ENCODE results near the gene OPN1MW. TPM values are rescaled to one million over a fixed set of nuclear protein-coding genes. Genes with fewer than 3 reads are reported as not detected.
"Not testable (repeated sequence)": the region's sequence is repeated elsewhere in the genome, so short reads cannot be mapped to it uniquely, and the experiment has no call there.

Gene OPN1MW
- total RNA-seq, 2 experiments from 2014 or later, result not detected

DNA sequence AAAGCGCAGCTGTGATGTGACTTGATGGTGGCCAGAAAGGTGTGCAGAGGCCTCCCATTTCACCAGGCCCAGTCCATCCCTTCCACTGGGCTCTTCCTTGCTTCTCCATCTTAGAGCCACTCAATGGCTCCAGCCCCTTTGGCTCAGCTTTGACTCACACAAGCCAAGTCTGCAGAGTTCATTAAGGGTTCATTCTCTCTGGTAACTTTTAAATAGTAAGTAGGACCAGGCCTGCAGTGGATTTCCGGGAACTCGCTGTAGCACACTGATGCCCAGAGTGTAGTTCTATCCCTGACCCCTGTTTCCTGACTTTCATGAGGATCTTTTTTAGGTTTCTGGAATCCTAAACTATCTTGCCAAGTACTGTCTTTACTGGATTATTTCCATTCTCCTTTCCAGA lies 49.0 kb downstream of the OPN1MW start:
- H3K27ac Mint-ChIP-seq; H3K9me3 Mint-ChIP-seq; H3K4me3 Mint-ChIP-seq; H3K27me3 Mint-ChIP-seq; ATAC-seq (ENCODE audit: low read depth); H3K4me1 Mint-ChIP-seq; H3K36me3 Mint-ChIP-seq; DNase-seq; POLR2A ChIA-PET: not testable (repeated sequence)

- ATAC-seq (ENCODE audit: low read depth); H3K4me1 Mint-ChIP-seq; H3K27me3 Mint-ChIP-seq; H3K27ac Mint-ChIP-seq; H3K4me3 Mint-ChIP-seq; H3K36me3 Mint-ChIP-seq; POLR2A ChIA-PET; DNase-seq; H3K9me3 Mint-ChIP-seq: not testable (repeated sequence)
Observed at GRCh38 chrX:154233620-154234019, 51.2 kb downstream of the OPN1MW start.

- H3K27me3 Mint-ChIP-seq; H3K36me3 Mint-ChIP-seq; DNase-seq; H3K9me3 Mint-ChIP-seq; H3K4me3 Mint-ChIP-seq; ATAC-seq (ENCODE audit: low read depth); H3K27ac Mint-ChIP-seq; POLR2A ChIA-PET; H3K4me1 Mint-ChIP-seq: not testable (repeated sequence)
Observed at GRCh38 chrX:154238939-154239559, 56.7 kb downstream of the OPN1MW start.

- H3K27ac Mint-ChIP-seq; H3K27me3 Mint-ChIP-seq; H3K4me3 Mint-ChIP-seq; POLR2A ChIA-PET; H3K4me1 Mint-ChIP-seq; H3K36me3 Mint-ChIP-seq; DNase-seq; H3K9me3 Mint-ChIP-seq; ATAC-seq (ENCODE audit: low read depth): not testable (repeated sequence)
Observed at GRCh38 chrX:154239982-154240503, 57.6 kb downstream of the OPN1MW start.

Other genes starting within 250 kb of the OPN1MW start
- 10 to 100 TPM; 79.5 to 84.3 TPM for gene NAA10, start 247.6 kb upstream of the OPN1MW start, total RNA-seq
- gene RENBP, start 238.0 kb upstream of the OPN1MW start, total RNA-seq, result 10 to 100 TPM; 18.1 to 18.8 TPM
- 100 to 1,000 TPM; 101 to 107 TPM for gene HCFC1, start 210.8 kb upstream of the OPN1MW start, total RNA-seq
- gene TMEM187, start 209.8 kb upstream of the OPN1MW start, total RNA-seq, result 1 to 10 TPM; 8.6 to 9.7 TPM
- gene IRAK1, start 162.7 kb upstream of the OPN1MW start, total RNA-seq, result 100 to 1,000 TPM; 127 to 135 TPM
- gene MECP2, start 84.9 kb upstream of the OPN1MW start, total RNA-seq, result 10 to 100 TPM; 81.9 to 82.8 TPM
- not detected for gene OPN1LW, start 38.4 kb upstream of the OPN1MW start, total RNA-seq
- gene OPN1MW2, start 37.2 kb downstream of the OPN1MW start, total RNA-seq, result not detected
- not detected for gene OPN1MW3, start 75.0 kb downstream of the OPN1MW start, total RNA-seq
- not detected for gene TEX28, start 112.5 kb downstream of the OPN1MW start, total RNA-seq
- 1 to 10 TPM in 1 of 2 experiments, under 1 TPM in 1; 0.31 to 1.2 TPM for gene TKTL1, start 113.2 kb downstream of the OPN1MW start, total RNA-seq
- gene FLNA, start 192.0 kb downstream of the OPN1MW start, total RNA-seq, result 100 to 1,000 TPM; 985 to 994 TPM
- gene EMD, start 196.7 kb downstream of the OPN1MW start, total RNA-seq, result 10 to 100 TPM; 66.1 to 68.1 TPM
- gene RPL10, start 215.8 kb downstream of the OPN1MW start, total RNA-seq, result 1,000 to 10,000 TPM; 2,867 to 2,975 TPM
- 10 to 100 TPM; 20.5 to 26.2 TPM for gene DNASE1L1, start 226.7 kb downstream of the OPN1MW start, total RNA-seq
- 10 to 100 TPM; 94.7 to 95.3 TPM for gene TAFAZZIN, start 228.9 kb downstream of the OPN1MW start, total RNA-seq
- gene ATP6AP1, start 246.1 kb downstream of the OPN1MW start, total RNA-seq, result 10 to 100 TPM; 46.9 to 51.1 TPM

Measured in activated naive CD8-positive, alpha-beta T cell treated with anti-CD3 and anti-CD28 coated beads, Interleukin-2, amount 10 ng/mL, durations not matched to agents 7 days and 5 days (primary cell).